DMS 273 (cell line): ENCODE data around the gene CLDN34.

Experiments used
- DNase-seq: peaks from one replicate; lab custom pipeline; 2025; ENCODE audit not compliant: unreplicated experiment; lab: John Stamatoyannopoulos, UW

The CLDN34 gene

GRCh38 chrX:9980401-9980800 lies 13.2 kb downstream of the CLDN34 start:
- no peak for DNase-seq

GRCh38 chrX:9980927-9981326 lies 13.8 kb downstream of the CLDN34 start:
- DNase-seq, result no peak

- DNase-seq, result no peak
Observed at GRCh38 chrX:9983441-9983840, 16.3 kb downstream of the CLDN34 start.

- no peak for DNase-seq
Observed at GRCh38 chrX:9983846-9984245, 16.7 kb downstream of the CLDN34 start.

GRCh38 chrX:9988762-9989161 lies 21.6 kb downstream of the CLDN34 start:
- peak; percentile 38 for DNase-seq

- DNase-seq, result no peak
Observed at GRCh38 chrX:9992061-9992460, 24.9 kb downstream of the CLDN34 start.

- DNase-seq, result no peak
Observed at GRCh38 chrX:9992724-9993123, 25.6 kb downstream of the CLDN34 start.

GRCh38 chrX:9995855-9996339 lies 28.7 kb downstream of the CLDN34 start:
- DNase-seq, result peak; percentile 94

- DNase-seq, result no peak
Observed at GRCh38 chrX:9997041-9997440, 29.9 kb downstream of the CLDN34 start.

- no peak for DNase-seq
Observed at GRCh38 chrX:9997524-9997923, 30.4 kb downstream of the CLDN34 start.

GRCh38 chrX:10001496-10001895 lies 34.3 kb downstream of the CLDN34 start:
- DNase-seq, result no peak

- no peak for DNase-seq
Observed at GRCh38 chrX:10004832-10005475, 37.8 kb downstream of the CLDN34 start.

GRCh38 chrX:10006086-10006485 lies 38.9 kb downstream of the CLDN34 start:
- no peak for DNase-seq

GRCh38 chrX:10006770-10007169 lies 39.6 kb downstream of the CLDN34 start:
- no peak for DNase-seq

GRCh38 chrX:10007621-10008020 lies 40.5 kb downstream of the CLDN34 start:
- DNase-seq, result no peak

GRCh38 chrX:10008483-10009056 lies 41.4 kb downstream of the CLDN34 start:
- DNase-seq, result no peak

GRCh38 chrX:10009741-10010140 lies 42.6 kb downstream of the CLDN34 start:
- no peak for DNase-seq

GRCh38 chrX:10010686-10011085 lies 43.5 kb downstream of the CLDN34 start:
- DNase-seq, result no peak

- no peak for DNase-seq
Observed at GRCh38 chrX:10011261-10011931, 44.2 kb downstream of the CLDN34 start.

- DNase-seq, result no peak
Observed at GRCh38 chrX:10011991-10012390, 44.8 kb downstream of the CLDN34 start.

GRCh38 chrX:10014462-10015354 lies 47.5 kb downstream of the CLDN34 start:
- peak; percentile 91 for DNase-seq
